NCI-H524 treated with DMSO at 0.1 percent for 48 hours (cell line): ENCODE results near the gene ASPM.
"Not testable (repeated sequence)": the region's sequence is repeated elsewhere in the genome, so short reads cannot be mapped to it uniquely, and the experiment has no call there.

ENCODE experiments used
- DNase-seq: peaks from one replicate; lab custom pipeline; 2025; lab: John Stamatoyannopoulos, UW

ASPM gene

GRCh38 chr1:197145446-197146024, 934 bp downstream of the ASPM start:
- no peak for DNase-seq

- no peak for DNase-seq
Measured at GRCh38 chr1:197144570-197145325, 1.7 kb downstream of the ASPM start.

GRCh38 chr1:197143276-197143675, 3.2 kb downstream of the ASPM start:
- DNase-seq: no peak

GRCh38 chr1:197141575-197141974, 4.9 kb downstream of the ASPM start:
- DNase-seq: no peak

GRCh38 chr1:197140121-197140520, 6.3 kb downstream of the ASPM start:
- peak; percentile 40 for DNase-seq

GRCh38 chr1:197139169-197139568, 7.3 kb downstream of the ASPM start:
- DNase-seq: no peak

GRCh38 chr1:197137322-197137721, 9.1 kb downstream of the ASPM start:
- DNase-seq: no peak

- DNase-seq: no peak
Measured at GRCh38 chr1:197130677-197131304, 15.7 kb downstream of the ASPM start.

- no peak for DNase-seq
Measured at GRCh38 chr1:197129698-197130097, 16.8 kb downstream of the ASPM start.

GRCh38 chr1:197127246-197127912, 19.1 kb downstream of the ASPM start:
- DNase-seq: no peak

- no peak for DNase-seq
Measured at GRCh38 chr1:197126691-197127090, 19.8 kb downstream of the ASPM start.

GRCh38 chr1:197124376-197124775, 22.1 kb downstream of the ASPM start:
- no peak for DNase-seq

GRCh38 chr1:197116156-197116555, 30.3 kb downstream of the ASPM start:
- DNase-seq: no peak

GRCh38 chr1:197106869-197107268, 39.6 kb downstream of the ASPM start:
- DNase-seq: no peak

- DNase-seq: no peak
Measured at GRCh38 chr1:197103300-197103699, 43.2 kb downstream of the ASPM start.

- DNase-seq: no peak
Measured at GRCh38 chr1:197101978-197102377, 44.5 kb downstream of the ASPM start.

GRCh38 chr1:197100677-197101076, 45.8 kb downstream of the ASPM start:
- no peak for DNase-seq

- no peak for DNase-seq
Measured at GRCh38 chr1:197099444-197099843, 47.0 kb downstream of the ASPM start.

- not testable (repeated sequence) for DNase-seq
Measured at GRCh38 chr1:197096971-197097370, 49.5 kb downstream of the ASPM start.

GRCh38 chr1:197096137-197096536, 50.3 kb downstream of the ASPM start:
- no peak for DNase-seq

GRCh38 chr1:197093226-197093885, 53.1 kb downstream of the ASPM start:
- DNase-seq: no peak

GRCh38 chr1:197092491-197093023, 53.9 kb downstream of the ASPM start:
- DNase-seq: no peak
